K562 (cell line): ENCODE results near the gene ONECUT1. TPM values are rescaled to one million over a fixed set of nuclear protein-coding genes. Genes with fewer than 3 reads are reported as not detected.

Experiments
- ATAC-seq: fragments of 200-7000 bp; cut with Tn5 transposase; 3 replicates; pipeline ENCODE4 v1.9.1; 2020; ENCODE audit warnings: moderate library complexity
- BruUV-seq: library from RNA; stranded (reverse); fragments of 400-500 nt; replicated peaks from 2 replicates; lab custom pipeline; 2021; lab: Mats Ljungman, UMichigan
- CTCF ChIA-PET: fragments of 300-600 bp; formaldehyde crosslinking; extraction: SDS; loops from one replicate; lab custom pipeline; 2021; ENCODE audit warnings: low intra/inter-chr PET ratio; lab: Yijun Ruan, JAX
- POLR2A ChIA-PET: fragments of 300-600, 350-650 bp; sonication (Branson Sonifier 250); formaldehyde crosslinking; extraction: SDS; loops from one replicate; lab custom pipeline; 2021; ENCODE audit warnings: antibody characterized with exemption, inconsistent platforms; lab: Yijun Ruan, JAX
- DNase-seq, 4 experiments: peaks; one replicate each; pipeline versions ENCODE4 v3.0.0 to v3.0.0-alpha.2; 2011 to 2018; ENCODE audit warnings: low spot score in 3 of 4, mixed read lengths in 3 of 4; ENCODE audit errors: extremely low read depth in 1 of 4
- FAIRE-seq: peaks from 2 replicates; lab custom pipeline; 2011; peaks lifted over from hg19 to GRCh38; lab: Jason Lieb, UNC
- H2AFZ ChIP-seq: 2 replicates; pipeline ENCODE4 v1.6.0; 2011; ENCODE audit warnings: low read depth, low read length, control low read depth, inconsistent platforms
- H3K27ac ChIP-seq: fragments of 200-600 bp; 3 replicates; pipeline ENCODE4 v1.8.0; 2011; ENCODE audit warnings: low read depth, mild to moderate bottlenecking, control low read depth, inconsistent platforms, low read length, moderate library complexity, mixed read lengths; ENCODE audit errors: extremely low read depth
- H3K27me3 ChIP-seq, 2 experiments: fragments of 300-600 bp in 1 of 2; 2 replicates in 1 of 2; 3 replicates in 1 of 2; pipeline versions ENCODE4 v1.6.0 to v1.8.0; 2011; ENCODE audit warnings: inconsistent platforms in 2 of 2, low read length in 2 of 2, mild to moderate bottlenecking in 1 of 2, mixed read lengths in 1 of 2, moderate library complexity in 1 of 2; ENCODE audit not compliant: control insufficient read depth in 2 of 2, insufficient read depth in 2 of 2
- H3K36me3 ChIP-seq: fragments of 300-600 bp; 3 replicates; pipeline ENCODE4 v1.8.0; 2011; ENCODE audit warnings: mild to moderate bottlenecking, low read length, inconsistent platforms; ENCODE audit not compliant: control insufficient read depth, insufficient read depth
- H3K4me1 ChIP-seq, 2 experiments: fragments of 200-600 bp in 1 of 2; replicated peaks in 1 of 2; 2 replicates in 1 of 2; 3 replicates in 1 of 2; pipeline versions ENCODE4 v1.5.1 to v1.8.0; 2011; ENCODE audit warnings: inconsistent platforms in 2 of 2, low read length in 2 of 2, mild to moderate bottlenecking in 1 of 2, mixed read lengths in 1 of 2, moderate library complexity in 1 of 2; ENCODE audit not compliant: control insufficient read depth in 2 of 2, insufficient read depth in 2 of 2
- H3K4me2 ChIP-seq: 2 replicates; pipeline ENCODE4 v1.6.1; 2011; ENCODE audit warnings: low read length, control low read depth, inconsistent platforms, mixed read lengths; ENCODE audit not compliant: insufficient read depth
- H3K4me3 ChIP-seq: fragments of 200-600 bp; sonication (generic), shearing (Covaris generic); 2 replicates; pipeline ENCODE4 v1.5.1; 2016; ENCODE audit warnings: control low read depth, inconsistent platforms
- H3K79me2 ChIP-seq: fragments of 200-600 bp; 3 replicates; pipeline ENCODE4 v1.8.0; 2011; ENCODE audit warnings: low read length, inconsistent platforms; ENCODE audit not compliant: control insufficient read depth, insufficient read depth
- H3K9ac ChIP-seq, 2 experiments: 2 replicates each; pipeline versions ENCODE4 v1.6.0 to v1.6.1; 2011; ENCODE audit warnings: low read depth in 2 of 2, low read length in 2 of 2, control low read depth in 1 of 2, inconsistent platforms in 1 of 2, mild to moderate bottlenecking in 1 of 2, mixed read lengths in 1 of 2; ENCODE audit not compliant: insufficient read depth in 1 of 2
- H3K9me1 ChIP-seq: one replicate; pipeline ENCODE4 v1.6.0; 2011; ENCODE audit warnings: inconsistent platforms, mild to moderate bottlenecking, low read length, moderate library complexity; ENCODE audit not compliant: control insufficient read depth, insufficient read depth
- H3K9me3 ChIP-seq: replicated peaks from 2 replicates; pipeline ENCODE4 v1.5.1; 2011; ENCODE audit warnings: low read depth, low read length, inconsistent platforms; ENCODE audit not compliant: control insufficient read depth, insufficient read depth
- H4K20me1 ChIP-seq: replicated peaks from 2 replicates; pipeline ENCODE4 v1.6.1; 2011; ENCODE audit warnings: low read length, inconsistent platforms, mixed read lengths; ENCODE audit not compliant: control insufficient read depth, insufficient read depth
- CSDE1 ChIP-seq, 2 experiments: fragments of 450-650 bp; IDR thresholded peaks; 2 replicates each; pipeline ENCODE4 v1.6.1; 2016; ENCODE audit warnings: mild to moderate bottlenecking in 1 of 2
- ELK3 ChIP-seq: fragments of 450-650 bp; formaldehyde crosslinking; IDR thresholded peaks from 2 replicates; pipeline ENCODE4 v1.4.0; 2020; ENCODE audit warnings: mild to moderate bottlenecking
- HCFC1 ChIP-seq: IDR thresholded peaks from 2 replicates; pipeline ENCODE4 v1.6.1; 2012; ENCODE audit warnings: low read depth, low read length, improper control_type of control experiment
- MAFF ChIP-seq: IDR thresholded peaks from 2 replicates; pipeline ENCODE4 v1.6.1; 2012; ENCODE audit warnings: low read length, improper control_type of control experiment
- SLC30A9 ChIP-seq: fragments of 250-450 bp; sonication (Bioruptor Pico); IDR thresholded peaks from 2 replicates; pipeline ENCODE4 v1.8.0; 2022; ENCODE audit warnings: mild to moderate bottlenecking, moderate library complexity
- TOE1 ChIP-seq, 2 experiments: fragments of 450-650 bp in 1 of 2; sonication (generic) in 1 of 2; formaldehyde crosslinking in 1 of 2; IDR thresholded peaks; 2 replicates each; pipeline versions ENCODE4 v1.7.1 to v1.8.0; 2016 to 2022; ENCODE audit warnings: borderline replicate concordance in 2 of 2, mild to moderate bottlenecking in 2 of 2, antibody characterized with exemption in 1 of 2, inconsistent platforms in 1 of 2, low read depth in 1 of 2, missing genetic modification reagents in 1 of 2, moderate library complexity in 1 of 2
- ZNF140 ChIP-seq: fragments of 250-450 bp; sonication (Bioruptor Pico); IDR thresholded peaks from 2 replicates; pipeline ENCODE4 v1.8.0; 2021; ENCODE audit warnings: moderate library complexity, mild to moderate bottlenecking, inconsistent platforms
- ZNF785 ChIP-seq: fragments of 250-450 bp; sonication (Bioruptor Pico); IDR thresholded peaks from 2 replicates; pipeline ENCODE4 v1.4.0; 2020; ENCODE audit warnings: mild to moderate bottlenecking
- WGBS: fragments of 100-300 bp; shearing (Covaris generic); methylation state at CpG from one replicate; pipeline ENCODE4 v1.1.6; 2016; ENCODE audit warnings: low coverage, mixed read lengths; ENCODE audit not compliant: insufficient coverage; ENCODE audit errors: missing lambda C conversion rate; 5-methylcytosine and 5-hydroxymethylcytosine counted together
- in situ Hi-C: fragments of 300-500 bp; cut with MboI; formaldehyde crosslinking; loops from 4 replicates; pipeline ENCODE4 v1.15.0; 2018; ENCODE audit warnings: inconsistent platforms, mixed read lengths
- intact Hi-C: fragments of 100-400 bp; cut with micrococcal nuclease; formaldehyde crosslinking; loops from 2 replicates; pipeline ENCODE4 v1.14.2; 2022
- polyA plus RNA-seq, 8 experiments: library from polyadenylated mRNA; depleted of rRNA in 4 of 8; stranded (reverse) in 5 of 8; unstranded in 3 of 8; fragments of >200 nt; fragmentation: Nextera tagmentation in 2 of 8; fragmentation: Illumina TruSeq in 1 of 8; extraction: Ambion mirVana in 2 of 8; extraction: Trizol in 1 of 8; gene quantifications; 2 replicates each; pipeline versions ENCODE4 v1.2.1 to v1.2.3, GENCODE V29; 2011 to 2014; ENCODE audit warnings: inconsistent platforms in 1 of 8, missing spikeins in 1 of 8
- total RNA-seq, 7 experiments: library from RNA; depleted of rRNA in 6 of 7; stranded (reverse); fragments of >200 nt in 6 of 7; fragmentation: Illumina TruSeq in 2 of 7; extraction: Trizol in 2 of 7; gene quantifications; 2 replicates each; pipeline versions ENCODE4 v1.2.1 to v1.2.3, GENCODE V29; 2011 to 2021; ENCODE audit warnings: low replicate concordance in 1 of 7

ONECUT1 gene
- total and polyA plus RNA-seq, 9 of the 15 experiments (the other 6 are each of a cell fraction or from before 2014, with no cell fraction given): not detected

DNA sequence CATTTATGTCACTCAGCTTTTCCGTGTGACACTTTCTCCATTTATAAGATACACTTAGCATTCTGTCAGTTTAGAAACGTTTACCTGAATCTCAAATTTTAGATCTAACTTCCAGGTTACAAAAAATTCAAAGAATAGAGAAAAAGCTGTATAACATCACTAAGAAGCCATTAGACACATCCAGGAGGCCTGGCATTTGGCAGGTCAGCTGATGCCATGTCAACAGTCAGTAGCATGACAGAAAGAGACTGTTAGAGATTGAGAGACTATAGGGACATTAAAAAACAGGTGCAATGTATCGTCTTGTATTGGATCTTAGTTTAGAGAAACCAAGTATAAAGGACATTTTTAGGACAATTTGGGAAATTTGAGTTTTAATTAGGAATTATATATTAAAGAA is 57.6 kb downstream of the ONECUT1 start:
- H2AFZ ChIP-seq: no peak overlapping the region
- FAIRE-seq (no peak), ATAC-seq (no peak), DNase-seq (no peak)
- H3K27me3 ChIP-seq: peaks cover 0 to 6% of the 10 kb centered on the region in 2 experiments; a peak in 2 of 5 replicates
- no peaks in the 10 kb centered on the region for H3K36me3 ChIP-seq
- H3K27ac ChIP-seq: no peak overlapping the region
- no TSS peak for BruUV-seq
- H3K9ac ChIP-seq: no peak overlapping the region
- intact Hi-C loops (loop anchor here (10.0 kb wide), 2 partner anchors 208 to 268 kb away; partner anchors contain the start of gene MYO5A), in situ Hi-C loops (loop anchor here (5.0 kb wide), 1 partner anchor 465 kb away; no protein-coding TSS in a partner anchor)
- no peaks in the 10 kb centered on the region for H3K4me1 ChIP-seq
- H3K4me2 ChIP-seq: no peak overlapping the region
- TF ChIP-seq SLC30A9 (CRISPR knock-in tag): no peak
- TF ChIP-seq MAFF: no peak
- TF ChIP-seq HCFC1: no peak
- ChIA-PET POLR2A (no interaction called here), CTCF (no interaction called here)
- no peaks in the 10 kb centered on the region for H3K79me2 ChIP-seq
- H3K9me1 ChIP-seq: no peaks in the 10 kb centered on the region
- no peaks in the 10 kb centered on the region for H4K20me1 ChIP-seq
- 0% methylated on average over 3 of the region's 3 CpGs for WGBS
- no peaks in the 10 kb centered on the region for H3K9me3 ChIP-seq
- H3K4me3 ChIP-seq: no peak overlapping the region

DNA sequence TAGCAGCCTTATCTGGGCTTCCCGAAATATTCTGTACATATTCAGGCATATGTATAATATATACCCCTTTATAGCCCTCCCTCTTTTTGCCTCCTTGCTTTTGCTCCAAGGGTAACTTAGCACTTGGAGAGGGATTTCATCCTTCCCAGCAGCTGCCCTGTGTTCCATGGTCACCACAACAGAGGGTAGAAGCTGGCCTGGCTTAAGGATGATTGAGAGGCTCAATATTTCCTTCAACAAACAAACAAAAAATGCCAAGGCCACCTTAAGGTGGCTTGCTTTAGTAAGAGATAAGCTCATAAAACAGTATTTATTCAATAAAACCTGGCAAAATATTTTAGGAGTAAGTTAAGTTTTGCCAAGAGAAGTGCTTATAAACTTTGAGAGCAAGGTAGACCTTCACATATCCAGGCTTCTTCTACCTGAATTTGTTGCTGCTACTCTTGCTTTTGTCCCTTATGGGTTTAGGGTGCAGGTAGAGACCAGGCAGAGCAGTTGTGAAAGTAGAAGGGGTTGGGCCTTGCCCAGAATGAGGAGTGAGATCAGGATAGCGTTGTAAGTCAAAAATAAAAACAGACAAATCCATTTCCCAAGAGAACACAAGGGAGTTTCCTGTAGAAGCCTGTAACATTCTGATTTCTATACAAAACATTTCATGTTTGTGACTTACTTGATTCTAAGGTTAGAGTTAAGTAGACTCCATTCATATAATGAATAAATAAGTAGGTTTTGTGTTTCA is 58.2 kb downstream of the ONECUT1 start:
- DNase-seq (no peak), ATAC-seq (no peak)
- in situ Hi-C loops: loop anchor here (5.0 kb wide), 1 partner anchor 465 kb away; no protein-coding TSS in a partner anchor
- no peak overlapping the region for H3K4me2 ChIP-seq
- peaks cover 0 to 4% of the 10 kb centered on the region in 2 experiments; a peak in 2 of 5 replicates for H3K27me3 ChIP-seq
- no peaks in the 10 kb centered on the region for H4K20me1 ChIP-seq
- H3K36me3 ChIP-seq: no peaks in the 10 kb centered on the region
- 0% methylated on average over 2 of the region's 2 CpGs for WGBS
- no peak overlapping the region for H3K9ac ChIP-seq
- no peak overlapping the region for H3K27ac ChIP-seq
- no peaks in the 10 kb centered on the region for H3K9me3 ChIP-seq
- POLR2A ChIA-PET: interaction anchor here (0.6 kb wide), 1 partner anchor 1420 kb away, joined by 3 read pairs; no protein-coding TSS in a partner anchor
- no peak overlapping the region for H2AFZ ChIP-seq
- no peak overlapping the region for H3K4me3 ChIP-seq
- H3K9me1 ChIP-seq: no peaks in the 10 kb centered on the region
- no peaks in the 10 kb centered on the region for H3K4me1 ChIP-seq
- H3K79me2 ChIP-seq: no peaks in the 10 kb centered on the region
- TF ChIP-seq ZNF140 (CRISPR knock-in tag) (no peak), ELK3 (no peak), ZNF785 (CRISPR knock-in tag) (no peak), TOE1 (IDR thresholded peaks at IDR 0.05; ENCODE audit: borderline replicate concordance) (no peak), TOE1 (CRISPR knock-in tag; IDR thresholded peaks at IDR 0.05; ENCODE audit: borderline replicate concordance, low read depth) (no peak), CSDE1 (IDR thresholded peaks at IDR 0.05) (no peak)
- TF ChIP-seq, all 486 proteins: peak for 0
- intact Hi-C loops: loop anchor here (10.0 kb wide), 2 partner anchors 207 to 267 kb away; partner anchors contain the start of gene MYO5A
- FAIRE-seq: no peak
- CTCF ChIA-PET: no interaction called here
- no TSS peak for BruUV-seq
